ENCODE results near the gene NCLN. TPM values are rescaled to one million over a fixed set of nuclear protein-coding genes. Genes with fewer than 3 reads are reported as not detected.
"Not testable (repeated sequence)": the region's sequence is repeated elsewhere in the genome, so short reads cannot be mapped to it uniquely, and the experiment has no call there.

The NCLN gene
- total and polyA plus RNA-seq, 3 donors from 2014 or later, result 50.2 to 65.5 (median 65.3) TPM

GRCh38 chr19:3190921-3191805 is 5.4 kb downstream of the NCLN start:
- H3K27me3 ChIP-seq, result no peaks in the 10 kb centered on the region
- peaks cover 13% of the 10 kb centered on the region for H3K4me1 ChIP-seq
- DNase-seq, result no peak
- TF ChIP-seq CTCF (IDR thresholded peaks at IDR 0.05), result no peak
- H3K9me3 ChIP-seq, result no peaks in the 10 kb centered on the region
- H3K27ac ChIP-seq, result no peak overlapping the region
- no peaks in the 10 kb centered on the region for H3K36me3 ChIP-seq (ENCODE audit: low read depth, missing control alignments)
- H3K4me3 ChIP-seq, result no peak overlapping the region
- intact Hi-C loops (cut with DNase I; ENCODE audit: low total_unique reads), result no loop called here
- 88% methylated on average over 20 to 46 of the region's 46 CpGs for WGBS, 2 donors

GRCh38 chr19:3191806-3192104 is 6.0 kb downstream of the NCLN start:
- H3K27ac ChIP-seq; intact Hi-C loops (cut with DNase I; ENCODE audit: low total_unique reads); H3K36me3 ChIP-seq (ENCODE audit: low read depth, missing control alignments): not testable (repeated sequence)

GRCh38 chr19:3192228-3192635 is 6.5 kb downstream of the NCLN start:
- intact Hi-C loops (cut with DNase I; ENCODE audit: low total_unique reads), result no loop called here
- H3K27ac ChIP-seq, result no peak overlapping the region
- H3K4me1 ChIP-seq, result peaks cover 5% of the 10 kb centered on the region
- no peaks in the 10 kb centered on the region for H3K9me3 ChIP-seq
- TF ChIP-seq CTCF (IDR thresholded peaks at IDR 0.05) (no peak), POLR2A (IDR thresholded peaks at IDR 0.05) (no peak)
- no peak for DNase-seq
- H3K4me3 ChIP-seq, result no peak overlapping the region
- H3K36me3 ChIP-seq (ENCODE audit: low read depth, missing control alignments), result no peaks in the 10 kb centered on the region
- H3K27me3 ChIP-seq, result no peaks in the 10 kb centered on the region
- 94 to 95% methylated on average over 12 to 24 of the region's 32 CpGs for WGBS, 2 donors

More at GRCh38 chr19:3191806-3192104, 6.0 kb downstream of the NCLN start:
- not testable (repeated sequence) for H3K9me3 ChIP-seq, H3K27me3 ChIP-seq, DNase-seq, H3K4me3 ChIP-seq, H3K4me1 ChIP-seq
- 92 to 96% methylated on average over 11 to 12 of the region's 12 CpGs for whole genome bisulfite sequencing, 2 donors

- WGBS, 2 donors, result 96 to 100% methylated on average over 8 to 14 of the region's 14 CpGs
- intact Hi-C loops (cut with DNase I; ENCODE audit: low total_unique reads), result no loop called here
These were observed 7.0 kb downstream of the NCLN start for GRCh38 chr19:3192684-3193083.

More at GRCh38 chr19:3192684-3193083, 7.0 kb downstream of the NCLN start:
- TF ChIP-seq CTCF (IDR thresholded peaks at IDR 0.05) (no peak), POLR2A (IDR thresholded peaks at IDR 0.05) (no peak)
- H3K36me3 ChIP-seq (ENCODE audit: low read depth, missing control alignments), result no peaks in the 10 kb centered on the region
- no peak overlapping the region for H3K4me3 ChIP-seq
- peaks cover 4% of the 10 kb centered on the region for H3K4me1 ChIP-seq
- no peaks in the 10 kb centered on the region for H3K9me3 ChIP-seq
- no peak overlapping the region for H3K27ac ChIP-seq
- DNase-seq, result no peak
- H3K27me3 ChIP-seq, result no peaks in the 10 kb centered on the region

Measured in testis (tissue), 3 donors.